Fibroblast of skin of left biceps (primary cell): Measurements from ENCODE around the gene CPLX1.
A peak's percentile ranks its signal among the peaks of the same experiment; 100 is the strongest.

Source experiments
- DNase-seq, 2 experiments: peaks; one replicate each; pipeline ENCODE4 v3.0.0-alpha.2; 2013; ENCODE audit warnings: low read depth in 2 of 2

CPLX1 gene

GRCh38 chr4:855880-856224 is 29.9 kb upstream of the CPLX1 start:
- DNase-seq, result no peak

DNA sequence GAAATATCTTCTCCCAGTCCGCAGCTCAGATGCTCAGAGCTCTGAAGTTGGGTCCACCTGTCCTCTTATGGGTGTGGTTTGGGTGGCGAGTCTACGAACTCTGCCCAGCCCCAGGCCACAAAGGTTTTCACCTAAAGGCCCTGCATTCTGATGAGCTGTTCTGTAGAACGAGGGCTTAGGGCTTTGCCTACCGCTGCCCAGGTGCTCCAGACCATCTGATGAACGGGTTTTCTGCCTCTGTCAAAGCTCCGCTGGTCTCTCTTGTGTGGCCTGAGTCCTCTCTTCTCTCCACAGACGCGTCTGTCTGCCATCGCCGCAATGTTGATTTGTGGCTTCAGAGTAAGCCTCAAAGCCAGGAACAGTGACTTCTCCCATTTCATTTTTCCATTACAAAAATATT is 28.4 kb upstream of the CPLX1 start:
- no peak for DNase-seq

DNA sequence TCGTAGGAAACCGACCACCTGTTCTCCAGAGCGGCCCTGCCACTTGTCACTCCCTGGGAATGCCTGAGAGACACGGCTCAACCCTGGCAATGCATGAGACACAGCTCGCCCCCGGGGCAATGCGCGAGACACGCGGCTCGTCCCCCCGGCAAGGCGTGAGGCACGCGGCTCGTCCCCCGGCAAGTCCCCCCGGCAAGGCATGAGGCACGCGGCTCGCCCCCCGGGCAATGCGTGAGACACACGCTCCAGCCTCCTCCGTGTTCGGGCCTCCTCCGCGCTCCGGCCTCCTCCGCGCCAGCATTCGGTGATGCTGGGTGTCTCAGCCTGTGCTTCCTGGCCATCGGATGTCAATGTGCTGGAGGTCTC is 27.5 kb upstream of the CPLX1 start:
- DNase-seq, result no peak

GRCh38 chr4:851701-852430 is 25.9 kb upstream of the CPLX1 start:
- no peak for DNase-seq

GRCh38 chr4:850323-850945 is 24.5 kb upstream of the CPLX1 start:
- no peak for DNase-seq

DNA sequence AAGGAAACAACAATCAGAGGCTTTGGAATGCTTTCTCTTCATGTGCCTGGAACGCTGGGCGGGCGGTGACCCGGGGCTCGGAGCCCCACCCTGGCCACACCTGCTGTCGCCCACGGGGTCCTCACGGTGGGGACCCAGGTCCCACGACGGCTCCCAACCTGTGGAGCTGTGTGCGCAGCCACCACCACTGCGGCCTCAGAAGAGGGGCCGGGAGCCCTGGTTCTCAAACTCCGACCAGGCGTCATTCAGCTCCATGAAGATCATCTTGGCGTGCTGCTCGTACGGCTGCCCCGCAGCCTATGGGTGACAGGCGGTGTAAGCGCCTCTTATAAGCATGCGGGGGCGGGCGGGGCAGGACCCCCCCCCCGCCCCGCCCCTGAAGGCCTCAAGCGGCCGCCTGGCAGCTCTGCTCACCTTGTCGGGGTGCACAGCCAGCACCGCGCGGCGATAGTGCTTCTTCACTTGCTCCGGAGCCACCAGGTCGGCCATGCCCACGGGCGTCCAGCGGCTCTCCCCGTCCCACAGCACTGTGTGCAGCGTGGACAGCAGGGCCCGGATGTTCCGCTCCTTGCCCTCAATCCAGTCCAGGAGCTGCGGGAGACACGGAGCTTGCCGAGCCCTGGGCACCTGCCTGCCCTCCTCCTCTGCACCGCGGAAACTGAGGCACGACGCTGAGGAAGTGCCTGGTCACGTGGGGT is 23.7 kb upstream of the CPLX1 start:
- DNase-seq, result no peak

GRCh38 chr4:848803-849477 is 23.0 kb upstream of the CPLX1 start:
- DNase-seq, result no peak

DNA sequence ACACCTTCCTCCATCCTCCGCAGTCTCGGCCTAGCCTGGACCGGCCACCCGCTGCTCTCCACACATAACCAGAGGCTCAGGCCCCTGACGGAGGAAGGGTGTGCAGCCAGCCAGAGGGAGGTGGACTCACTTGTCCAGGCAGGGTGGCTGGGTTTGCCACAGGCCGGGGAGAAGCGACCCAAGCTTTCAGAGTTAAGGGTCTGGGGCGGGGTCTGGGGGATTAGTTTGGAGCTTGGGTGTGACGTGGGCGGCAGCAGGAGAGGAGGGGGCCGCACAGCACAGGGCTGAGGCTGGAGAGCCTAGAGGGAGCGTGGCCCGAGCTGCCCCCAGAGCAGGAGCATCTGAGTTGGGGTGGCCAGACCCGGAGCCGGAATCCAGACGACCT is 22.4 kb upstream of the CPLX1 start:
- no peak for DNase-seq

- peak in 1 of 2 experiments; percentile 3 for DNase-seq
Observed at GRCh38 chr4:845836-846251, 19.9 kb upstream of the CPLX1 start.

DNA sequence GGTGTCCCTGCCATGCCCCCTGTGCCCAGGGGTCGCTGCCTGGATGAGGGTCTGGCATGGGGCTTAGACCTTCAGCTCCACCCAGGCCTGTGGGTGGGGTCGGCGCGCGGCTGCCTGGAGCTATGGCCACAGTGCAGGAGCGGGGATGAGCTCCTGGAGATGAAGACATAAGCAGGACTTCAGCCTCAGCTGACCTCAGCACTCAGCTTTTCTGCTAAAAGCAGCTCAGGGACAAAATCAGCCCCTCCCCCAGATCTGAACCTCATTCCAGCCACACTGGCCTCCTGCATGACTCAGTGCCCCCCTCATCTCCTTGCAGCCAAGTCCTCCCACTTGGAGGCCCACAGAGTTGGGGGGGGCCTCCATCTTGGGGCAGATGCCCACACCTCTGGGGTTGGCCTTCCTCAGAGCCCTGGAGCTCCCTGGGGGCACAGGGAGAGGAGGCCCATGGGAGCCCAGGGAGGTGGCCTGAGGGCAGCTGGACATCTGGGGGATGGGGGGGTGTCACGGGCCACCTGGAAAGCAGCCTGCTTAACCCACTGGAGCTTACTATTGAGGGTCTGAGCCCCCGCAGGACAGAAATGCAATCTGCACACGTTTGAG is 19.4 kb upstream of the CPLX1 start:
- peak in 1 of 2 experiments; percentile 2 for DNase-seq

GRCh38 chr4:844752-845232 is 18.9 kb upstream of the CPLX1 start:
- no peak for DNase-seq

GRCh38 chr4:839675-840443 is 13.9 kb upstream of the CPLX1 start:
- DNase-seq, result no peak

- DNase-seq, result no peak
Observed at GRCh38 chr4:837772-838171, 11.8 kb upstream of the CPLX1 start.

DNA sequence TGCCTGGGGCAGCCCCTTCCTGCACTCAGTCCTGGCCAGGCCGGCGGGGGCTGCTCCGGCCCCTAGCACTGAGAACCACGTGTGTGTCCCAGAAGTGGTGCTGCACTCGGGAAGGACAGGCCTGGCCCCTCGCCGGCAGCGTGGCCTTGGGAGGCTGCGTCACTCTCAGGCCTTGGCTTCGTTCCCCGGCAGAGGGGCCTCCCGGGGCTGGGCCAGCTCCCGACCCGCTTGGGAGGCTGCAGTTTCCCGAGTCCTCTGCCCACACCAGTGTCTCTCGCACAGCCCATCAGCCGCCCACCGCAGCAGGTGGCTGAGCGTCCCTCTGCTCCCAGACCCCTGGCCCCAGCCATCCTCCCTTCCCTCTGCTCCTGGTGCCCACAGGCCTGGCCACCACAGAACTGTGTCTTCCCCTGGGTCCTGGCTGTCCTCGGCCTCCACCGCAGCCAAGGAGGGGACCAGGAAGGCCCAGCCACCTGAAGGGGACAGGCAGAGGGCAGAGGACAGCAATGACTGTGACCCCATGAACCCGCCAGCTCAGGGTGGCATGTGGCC is 10.9 kb upstream of the CPLX1 start:
- no peak for DNase-seq

DNA sequence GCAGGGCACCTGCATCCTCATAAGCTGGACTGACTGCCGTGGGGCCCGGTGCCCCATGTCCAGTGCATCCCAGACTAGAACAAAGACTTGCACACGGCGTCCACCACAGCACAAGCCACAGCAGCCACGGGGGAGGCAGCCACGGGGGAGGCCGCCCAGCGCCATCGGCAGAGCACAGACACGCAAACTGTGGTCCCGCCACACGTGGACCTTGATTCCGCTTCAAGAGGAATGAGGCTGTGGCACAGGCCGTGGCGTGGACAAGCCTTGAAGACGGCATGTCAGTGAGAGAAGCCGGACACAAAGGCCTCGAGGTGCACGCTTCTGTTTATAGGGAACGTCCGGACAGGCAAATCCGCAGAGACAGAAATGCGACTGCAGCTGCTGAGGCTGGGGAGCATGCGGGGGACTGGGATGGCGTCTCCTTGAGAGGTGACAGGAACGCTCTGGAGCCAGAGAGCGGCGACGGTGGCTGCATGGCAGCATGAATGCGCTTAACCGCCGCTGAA is 10.1 kb upstream of the CPLX1 start:
- DNase-seq, result no peak

DNA sequence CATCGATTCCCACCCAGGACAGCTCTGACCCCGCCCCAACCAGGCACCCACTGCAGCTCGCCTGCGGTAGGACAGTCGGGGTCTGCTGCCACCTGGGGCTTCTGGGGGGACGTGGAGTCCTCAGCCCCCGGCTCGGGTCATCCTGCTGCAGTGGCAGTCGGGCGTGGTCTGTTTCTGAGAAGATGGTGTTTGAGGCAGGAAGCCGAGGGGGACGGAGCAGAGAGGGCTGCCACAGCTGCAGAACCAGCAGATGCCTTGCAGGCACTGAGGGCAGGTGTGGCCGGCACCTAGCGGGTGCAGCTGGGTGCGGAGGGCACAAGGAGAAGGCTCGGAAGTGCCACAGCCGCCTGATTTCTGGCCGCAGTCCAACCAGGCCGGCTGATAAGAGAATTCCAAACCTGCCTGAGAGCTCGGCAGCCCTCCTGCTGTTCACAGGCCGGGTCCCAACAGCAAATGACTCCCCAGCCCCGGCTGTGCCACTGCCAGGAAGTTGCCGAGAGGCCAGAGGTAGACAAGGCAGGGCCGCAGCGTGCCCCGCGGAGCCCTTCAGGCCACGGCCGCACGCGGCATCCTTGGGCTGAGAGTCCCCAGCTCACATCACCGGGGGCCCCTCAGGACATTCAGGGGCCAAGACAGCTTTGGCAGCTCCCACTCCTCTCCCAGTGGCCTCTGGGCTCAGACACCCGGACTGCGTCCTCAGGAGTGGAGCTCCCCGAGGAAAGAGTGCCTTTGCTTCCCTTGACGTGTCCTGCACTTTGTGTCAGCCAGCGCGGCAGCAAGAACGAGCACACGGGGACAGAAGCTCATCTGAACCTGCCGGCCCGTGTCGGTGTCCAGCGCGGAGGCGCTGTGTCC is 9.4 kb upstream of the CPLX1 start:
- DNase-seq, result no peak

DNA sequence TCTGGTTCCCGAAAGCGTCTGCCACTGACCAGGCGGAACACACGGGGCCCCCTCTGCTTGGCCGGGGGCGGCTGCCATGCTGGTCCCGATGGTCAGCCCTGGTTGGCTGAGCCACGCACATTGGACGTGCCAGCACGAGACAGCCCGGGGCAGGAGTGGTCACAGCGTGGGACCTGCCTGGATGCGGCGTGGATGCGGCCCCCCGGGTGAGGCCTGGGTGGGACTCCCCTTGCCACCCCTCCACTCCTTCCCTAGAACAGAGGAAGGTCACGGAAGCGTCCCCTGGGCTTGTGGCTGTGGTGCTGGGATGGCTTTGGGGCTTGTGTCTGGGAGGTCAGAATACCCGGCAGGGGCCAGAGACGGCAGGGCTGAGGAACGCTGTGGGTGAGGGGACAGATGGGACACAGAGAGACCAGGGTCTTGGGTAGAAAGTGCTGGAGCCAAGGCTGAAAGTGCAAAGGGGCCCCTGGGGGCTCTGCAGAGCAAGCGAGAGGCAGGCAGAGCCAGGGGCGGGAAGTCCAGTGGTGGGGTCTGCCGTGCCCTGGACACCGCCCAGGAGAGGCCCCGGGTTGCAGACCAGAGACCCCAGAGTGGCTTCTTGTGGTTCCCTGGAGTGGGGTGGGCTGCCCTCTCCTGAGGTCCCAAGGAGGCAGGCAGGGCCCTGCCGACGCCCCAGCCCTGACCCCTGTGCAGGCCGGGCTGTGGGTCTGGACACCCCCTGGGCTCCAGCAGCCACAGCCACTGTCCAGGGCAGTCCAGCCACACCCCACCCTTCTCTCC is 8.6 kb upstream of the CPLX1 start:
- no peak for DNase-seq

DNA sequence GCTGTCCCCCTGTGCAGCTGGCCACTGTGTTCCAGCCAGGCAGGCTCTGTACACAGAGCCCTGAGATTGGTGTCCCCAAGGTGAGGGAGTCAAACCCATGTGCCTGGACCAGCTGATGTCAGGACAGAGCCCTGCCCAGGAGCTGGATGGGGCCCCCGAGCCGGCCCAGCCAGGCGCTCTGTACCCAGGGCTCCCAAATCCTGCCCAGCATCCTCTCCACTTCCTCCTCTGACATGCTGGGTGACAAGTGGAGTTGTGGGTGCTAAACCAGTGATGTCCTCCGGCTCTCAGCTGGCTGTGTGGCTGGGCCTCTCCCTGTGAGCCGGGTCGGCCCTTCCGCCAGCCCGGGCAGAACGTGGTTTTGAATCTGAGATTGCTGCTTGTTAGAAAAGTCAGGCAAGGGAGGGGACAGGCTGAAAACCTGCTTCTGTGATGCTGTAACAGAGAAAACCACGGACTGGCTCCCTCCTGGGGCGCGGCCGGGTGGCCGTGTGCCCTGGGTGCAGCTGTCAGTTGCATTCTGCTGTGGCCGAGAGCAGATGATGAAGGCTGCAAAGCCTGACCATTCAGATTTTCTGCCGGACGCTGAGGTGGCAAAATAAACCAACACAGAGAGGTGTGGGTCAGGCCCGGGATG is 7.9 kb upstream of the CPLX1 start:
- DNase-seq, result no peak

GRCh38 chr4:833156-833555 is 7.2 kb upstream of the CPLX1 start:
- no peak for DNase-seq
